ENCODE data around the gene DENND1A. TPM values are rescaled to one million over a fixed set of nuclear protein-coding genes. Genes with fewer than 3 reads are reported as not detected.

Gene DENND1A
- polyA plus RNA-seq, 1 experiment = 16.2 TPM

DNA sequence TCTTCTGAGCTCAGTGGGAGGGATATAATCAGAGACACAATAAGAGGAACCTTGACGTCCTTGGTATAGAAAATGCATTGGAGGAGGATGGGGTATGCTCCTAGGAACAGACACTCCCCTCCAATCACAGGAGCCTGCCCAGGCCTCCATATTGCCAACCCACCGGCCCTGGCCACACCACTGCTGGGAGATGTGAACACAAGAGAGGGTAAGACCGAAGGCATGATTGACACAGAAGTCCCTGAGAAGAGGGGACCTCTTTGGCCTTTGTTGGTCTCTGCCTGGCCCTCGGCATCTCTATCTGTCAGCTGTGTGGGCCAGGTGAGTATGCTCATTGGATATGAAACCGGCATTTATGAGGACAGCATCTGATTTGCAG, 511.9 kb downstream of the DENND1A start:
- no peak overlapping the region for H3K4me3 ChIP-seq (ENCODE audit: low read depth, low read length)
- ChIA-PET CTCF (no interaction called here), POLR2A (no interaction called here)
- TF ChIP-seq, protein P1, sequence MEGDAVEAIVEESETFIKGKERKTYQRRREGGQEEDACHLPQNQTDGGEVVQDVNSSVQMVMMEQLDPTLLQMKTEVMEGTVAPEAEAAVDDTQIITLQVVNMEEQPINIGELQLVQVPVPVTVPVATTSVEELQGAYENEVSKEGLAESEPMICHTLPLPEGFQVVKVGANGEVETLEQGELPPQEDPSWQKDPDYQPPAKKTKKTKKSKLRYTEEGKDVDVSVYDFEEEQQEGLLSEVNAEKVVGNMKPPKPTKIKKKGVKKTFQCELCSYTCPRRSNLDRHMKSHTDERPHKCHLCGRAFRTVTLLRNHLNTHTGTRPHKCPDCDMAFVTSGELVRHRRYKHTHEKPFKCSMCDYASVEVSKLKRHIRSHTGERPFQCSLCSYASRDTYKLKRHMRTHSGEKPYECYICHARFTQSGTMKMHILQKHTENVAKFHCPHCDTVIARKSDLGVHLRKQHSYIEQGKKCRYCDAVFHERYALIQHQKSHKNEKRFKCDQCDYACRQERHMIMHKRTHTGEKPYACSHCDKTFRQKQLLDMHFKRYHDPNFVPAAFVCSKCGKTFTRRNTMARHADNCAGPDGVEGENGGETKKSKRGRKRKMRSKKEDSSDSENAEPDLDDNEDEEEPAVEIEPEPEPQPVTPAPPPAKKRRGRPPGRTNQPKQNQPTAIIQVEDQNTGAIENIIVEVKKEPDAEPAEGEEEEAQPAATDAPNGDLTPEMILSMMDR (IDR thresholded peaks at IDR 0.05; ENCODE audit: low read depth, low read length) = no peak
- no peaks in the 10 kb centered on the region for H3K27me3 ChIP-seq (ENCODE audit: control insufficient read depth, insufficient read depth, low read length)
- DNase-seq (ENCODE audit: low read depth, low spot score) = no peak
- no peak overlapping the region for H3K27ac ChIP-seq (ENCODE audit: low read depth, low read length)
- no peaks in the 10 kb centered on the region; the same call in 1 of the 2 replicates for H3K9me3 ChIP-seq (ENCODE audit: control insufficient read depth, insufficient read depth, low read length)

GRCh38 chr9:123417289-123418051, 512.5 kb downstream of the DENND1A start:
- no peaks in the 10 kb centered on the region for H3K27me3 ChIP-seq (ENCODE audit: control insufficient read depth, insufficient read depth, low read length)
- no peak for DNase-seq (ENCODE audit: low read depth, low spot score)
- CTCF ChIA-PET = no interaction called here
- no peak overlapping the region for H3K27ac ChIP-seq (ENCODE audit: low read depth, low read length)
- TF ChIP-seq, protein P1 (IDR thresholded peaks at IDR 0.05; ENCODE audit: low read depth, low read length) = no peak
- no peak overlapping the region for H3K4me3 ChIP-seq (ENCODE audit: low read depth, low read length)
- no peaks in the 10 kb centered on the region; the same call in 1 of the 2 replicates for H3K9me3 ChIP-seq (ENCODE audit: control insufficient read depth, insufficient read depth, low read length)
- POLR2A ChIA-PET = no interaction called here

GRCh38 chr9:123416176-123416575, 513.8 kb downstream of the DENND1A start:
- DNase-seq (ENCODE audit: low read depth, low spot score) = no peak
- ChIA-PET CTCF (no interaction called here), POLR2A (no interaction called here)
- H3K4me3 ChIP-seq (ENCODE audit: low read depth, low read length) = no peak overlapping the region
- no peak overlapping the region for H3K27ac ChIP-seq (ENCODE audit: low read depth, low read length)
- TF ChIP-seq, protein P1 (IDR thresholded peaks at IDR 0.05; ENCODE audit: low read depth, low read length) = no peak
- no peaks in the 10 kb centered on the region; the same call in 1 of the 2 replicates for H3K9me3 ChIP-seq (ENCODE audit: control insufficient read depth, insufficient read depth, low read length)
- H3K27me3 ChIP-seq (ENCODE audit: control insufficient read depth, insufficient read depth, low read length) = no peaks in the 10 kb centered on the region

GRCh38 chr9:123414936-123415930, 514.7 kb downstream of the DENND1A start:
- Histone ChIP-seq H3K4me3 (ENCODE audit: low read depth, low read length) (no peak overlapping the region), H3K27ac (ENCODE audit: low read depth, low read length) (no peak overlapping the region), H3K9me3 (ENCODE audit: control insufficient read depth, insufficient read depth, low read length) (no peaks in the 10 kb centered on the region; the same call in 1 of the 2 replicates), H3K27me3 (ENCODE audit: control insufficient read depth, insufficient read depth, low read length) (no peaks in the 10 kb centered on the region)
- ChIA-PET CTCF (no interaction called here), POLR2A (no interaction called here)
- TF ChIP-seq, protein P1 (IDR thresholded peaks at IDR 0.05; ENCODE audit: low read depth, low read length) = no peak
- no peak for DNase-seq (ENCODE audit: low read depth, low spot score)

- H3K4me3 ChIP-seq (ENCODE audit: low read depth, low read length) = no peak overlapping the region
- ChIA-PET POLR2A (no interaction called here), CTCF (no interaction called here)
- no peak for DNase-seq (ENCODE audit: low read depth, low spot score)
- TF ChIP-seq, protein P1 (IDR thresholded peaks at IDR 0.05; ENCODE audit: low read depth, low read length) = no peak
- no peak overlapping the region for H3K27ac ChIP-seq (ENCODE audit: low read depth, low read length)
- no peaks in the 10 kb centered on the region for H3K27me3 ChIP-seq (ENCODE audit: control insufficient read depth, insufficient read depth, low read length)
- no peaks in the 10 kb centered on the region; the same call in 1 of the 2 replicates for H3K9me3 ChIP-seq (ENCODE audit: control insufficient read depth, insufficient read depth, low read length)
Observed at GRCh38 chr9:123414204-123414603, 515.7 kb downstream of the DENND1A start.
